ENCODE data around the gene PKD1. TPM values are rescaled to one million over a fixed set of nuclear protein-coding genes. Genes with fewer than 3 reads are reported as not detected.

Gene PKD1
- total RNA-seq, 1 experiment from 2014 or later: 102 TPM

DNA sequence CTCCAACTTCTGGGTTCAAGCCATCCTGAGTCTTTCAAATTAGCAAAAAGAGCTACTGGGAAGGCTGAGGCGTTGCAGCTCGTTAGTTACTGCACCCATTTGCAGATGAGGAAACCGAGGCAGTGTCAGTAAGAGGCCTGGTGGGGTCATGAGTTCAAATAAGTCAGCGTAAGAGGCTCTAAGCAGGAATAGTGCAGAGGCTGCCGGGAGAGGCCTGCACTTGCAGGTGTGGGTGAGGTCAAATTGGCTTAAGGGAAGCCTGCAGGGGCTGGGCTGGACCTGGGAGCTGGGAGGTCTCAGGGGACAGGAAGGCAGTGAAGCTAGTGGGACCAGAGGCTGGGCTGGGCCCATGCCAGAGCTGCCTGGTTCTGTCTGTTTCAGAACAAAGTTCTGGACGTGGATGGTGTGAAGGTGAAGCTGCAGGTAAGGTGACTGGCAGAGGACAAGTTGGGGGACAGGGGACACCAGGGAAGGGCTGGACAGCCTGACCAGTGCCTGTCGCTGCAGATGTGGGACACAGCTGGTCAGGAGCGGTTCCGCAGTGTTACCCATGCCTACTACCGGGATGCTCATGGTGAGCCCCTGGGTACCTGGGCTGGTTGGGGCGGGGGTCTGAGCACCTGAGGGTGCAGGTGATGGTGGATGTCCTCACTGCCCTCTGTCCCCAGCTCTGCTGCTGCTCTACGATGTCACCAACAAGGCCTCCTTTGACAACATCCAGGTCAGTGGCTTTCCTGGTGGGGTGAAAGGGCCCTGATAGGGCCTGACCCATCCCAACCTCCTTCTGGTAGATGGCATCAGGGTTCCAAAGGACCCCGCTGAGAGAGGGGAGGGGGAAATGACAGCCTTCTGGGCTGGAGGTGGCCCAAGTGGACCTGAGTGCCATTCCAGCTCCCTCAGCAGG, 15.7 kb upstream of the PKD1 start (continued):
- TF ChIP-seq, protein P1, sequence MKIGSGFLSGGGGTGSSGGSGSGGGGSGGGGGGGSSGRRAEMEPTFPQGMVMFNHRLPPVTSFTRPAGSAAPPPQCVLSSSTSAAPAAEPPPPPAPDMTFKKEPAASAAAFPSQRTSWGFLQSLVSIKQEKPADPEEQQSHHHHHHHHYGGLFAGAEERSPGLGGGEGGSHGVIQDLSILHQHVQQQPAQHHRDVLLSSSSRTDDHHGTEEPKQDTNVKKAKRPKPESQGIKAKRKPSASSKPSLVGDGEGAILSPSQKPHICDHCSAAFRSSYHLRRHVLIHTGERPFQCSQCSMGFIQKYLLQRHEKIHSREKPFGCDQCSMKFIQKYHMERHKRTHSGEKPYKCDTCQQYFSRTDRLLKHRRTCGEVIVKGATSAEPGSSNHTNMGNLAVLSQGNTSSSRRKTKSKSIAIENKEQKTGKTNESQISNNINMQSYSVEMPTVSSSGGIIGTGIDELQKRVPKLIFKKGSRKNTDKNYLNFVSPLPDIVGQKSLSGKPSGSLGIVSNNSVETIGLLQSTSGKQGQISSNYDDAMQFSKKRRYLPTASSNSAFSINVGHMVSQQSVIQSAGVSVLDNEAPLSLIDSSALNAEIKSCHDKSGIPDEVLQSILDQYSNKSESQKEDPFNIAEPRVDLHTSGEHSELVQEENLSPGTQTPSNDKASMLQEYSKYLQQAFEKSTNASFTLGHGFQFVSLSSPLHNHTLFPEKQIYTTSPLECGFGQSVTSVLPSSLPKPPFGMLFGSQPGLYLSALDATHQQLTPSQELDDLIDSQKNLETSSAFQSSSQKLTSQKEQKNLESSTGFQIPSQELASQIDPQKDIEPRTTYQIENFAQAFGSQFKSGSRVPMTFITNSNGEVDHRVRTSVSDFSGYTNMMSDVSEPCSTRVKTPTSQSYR (CRISPR knock-in tag; IDR thresholded peaks at IDR 0.05): no peak
- TF ChIP-seq FOXP1 (CRISPR knock-in tag; IDR thresholded peaks at IDR 0.05; ENCODE audit: borderline replicate concordance): 0 out of 2 replicates have a peak, but pooled peaks have one; percentile 40
- TF ChIP-seq, protein P2, sequence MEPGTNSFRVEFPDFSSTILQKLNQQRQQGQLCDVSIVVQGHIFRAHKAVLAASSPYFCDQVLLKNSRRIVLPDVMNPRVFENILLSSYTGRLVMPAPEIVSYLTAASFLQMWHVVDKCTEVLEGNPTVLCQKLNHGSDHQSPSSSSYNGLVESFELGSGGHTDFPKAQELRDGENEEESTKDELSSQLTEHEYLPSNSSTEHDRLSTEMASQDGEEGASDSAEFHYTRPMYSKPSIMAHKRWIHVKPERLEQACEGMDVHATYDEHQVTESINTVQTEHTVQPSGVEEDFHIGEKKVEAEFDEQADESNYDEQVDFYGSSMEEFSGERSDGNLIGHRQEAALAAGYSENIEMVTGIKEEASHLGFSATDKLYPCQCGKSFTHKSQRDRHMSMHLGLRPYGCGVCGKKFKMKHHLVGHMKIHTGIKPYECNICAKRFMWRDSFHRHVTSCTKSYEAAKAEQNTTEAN (CRISPR knock-in tag; IDR thresholded peaks at IDR 0.05): no peak
- 0 out of 2 replicates have a peak, but pooled peaks have one; percentile 14 for TF ChIP-seq JUN (CRISPR knock-in tag; IDR thresholded peaks at IDR 0.05)
- TF ChIP-seq NFATC4 (CRISPR knock-in tag; IDR thresholded peaks at IDR 0.05): peak; percentile 73
- no peak for TF ChIP-seq ZNF396 (CRISPR knock-in tag; IDR thresholded peaks at IDR 0.05; ENCODE audit: borderline replicate concordance)
- TF ChIP-seq, protein P3, sequence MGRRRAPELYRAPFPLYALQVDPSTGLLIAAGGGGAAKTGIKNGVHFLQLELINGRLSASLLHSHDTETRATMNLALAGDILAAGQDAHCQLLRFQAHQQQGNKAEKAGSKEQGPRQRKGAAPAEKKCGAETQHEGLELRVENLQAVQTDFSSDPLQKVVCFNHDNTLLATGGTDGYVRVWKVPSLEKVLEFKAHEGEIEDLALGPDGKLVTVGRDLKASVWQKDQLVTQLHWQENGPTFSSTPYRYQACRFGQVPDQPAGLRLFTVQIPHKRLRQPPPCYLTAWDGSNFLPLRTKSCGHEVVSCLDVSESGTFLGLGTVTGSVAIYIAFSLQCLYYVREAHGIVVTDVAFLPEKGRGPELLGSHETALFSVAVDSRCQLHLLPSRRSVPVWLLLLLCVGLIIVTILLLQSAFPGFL (CRISPR knock-in tag; IDR thresholded peaks at IDR 0.05; ENCODE audit: borderline replicate concordance): peak; percentile 49; the same call in 1 of the 2 replicates
- TF ChIP-seq ELF4 (CRISPR knock-in tag; IDR thresholded peaks at IDR 0.05; ENCODE audit: low read depth): no peak
- no peak for TF ChIP-seq ZBTB21 (CRISPR knock-in tag; IDR thresholded peaks at IDR 0.05; ENCODE audit: borderline replicate concordance)
- TF ChIP-seq, protein P4, sequence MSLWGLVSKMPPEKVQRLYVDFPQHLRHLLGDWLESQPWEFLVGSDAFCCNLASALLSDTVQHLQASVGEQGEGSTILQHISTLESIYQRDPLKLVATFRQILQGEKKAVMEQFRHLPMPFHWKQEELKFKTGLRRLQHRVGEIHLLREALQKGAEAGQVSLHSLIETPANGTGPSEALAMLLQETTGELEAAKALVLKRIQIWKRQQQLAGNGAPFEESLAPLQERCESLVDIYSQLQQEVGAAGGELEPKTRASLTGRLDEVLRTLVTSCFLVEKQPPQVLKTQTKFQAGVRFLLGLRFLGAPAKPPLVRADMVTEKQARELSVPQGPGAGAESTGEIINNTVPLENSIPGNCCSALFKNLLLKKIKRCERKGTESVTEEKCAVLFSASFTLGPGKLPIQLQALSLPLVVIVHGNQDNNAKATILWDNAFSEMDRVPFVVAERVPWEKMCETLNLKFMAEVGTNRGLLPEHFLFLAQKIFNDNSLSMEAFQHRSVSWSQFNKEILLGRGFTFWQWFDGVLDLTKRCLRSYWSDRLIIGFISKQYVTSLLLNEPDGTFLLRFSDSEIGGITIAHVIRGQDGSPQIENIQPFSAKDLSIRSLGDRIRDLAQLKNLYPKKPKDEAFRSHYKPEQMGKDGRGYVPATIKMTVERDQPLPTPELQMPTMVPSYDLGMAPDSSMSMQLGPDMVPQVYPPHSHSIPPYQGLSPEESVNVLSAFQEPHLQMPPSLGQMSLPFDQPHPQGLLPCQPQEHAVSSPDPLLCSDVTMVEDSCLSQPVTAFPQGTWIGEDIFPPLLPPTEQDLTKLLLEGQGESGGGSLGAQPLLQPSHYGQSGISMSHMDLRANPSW (CRISPR knock-in tag; conservative IDR thresholded peaks at IDR 0.05; ENCODE audit: low read depth): no peak

DNA sequence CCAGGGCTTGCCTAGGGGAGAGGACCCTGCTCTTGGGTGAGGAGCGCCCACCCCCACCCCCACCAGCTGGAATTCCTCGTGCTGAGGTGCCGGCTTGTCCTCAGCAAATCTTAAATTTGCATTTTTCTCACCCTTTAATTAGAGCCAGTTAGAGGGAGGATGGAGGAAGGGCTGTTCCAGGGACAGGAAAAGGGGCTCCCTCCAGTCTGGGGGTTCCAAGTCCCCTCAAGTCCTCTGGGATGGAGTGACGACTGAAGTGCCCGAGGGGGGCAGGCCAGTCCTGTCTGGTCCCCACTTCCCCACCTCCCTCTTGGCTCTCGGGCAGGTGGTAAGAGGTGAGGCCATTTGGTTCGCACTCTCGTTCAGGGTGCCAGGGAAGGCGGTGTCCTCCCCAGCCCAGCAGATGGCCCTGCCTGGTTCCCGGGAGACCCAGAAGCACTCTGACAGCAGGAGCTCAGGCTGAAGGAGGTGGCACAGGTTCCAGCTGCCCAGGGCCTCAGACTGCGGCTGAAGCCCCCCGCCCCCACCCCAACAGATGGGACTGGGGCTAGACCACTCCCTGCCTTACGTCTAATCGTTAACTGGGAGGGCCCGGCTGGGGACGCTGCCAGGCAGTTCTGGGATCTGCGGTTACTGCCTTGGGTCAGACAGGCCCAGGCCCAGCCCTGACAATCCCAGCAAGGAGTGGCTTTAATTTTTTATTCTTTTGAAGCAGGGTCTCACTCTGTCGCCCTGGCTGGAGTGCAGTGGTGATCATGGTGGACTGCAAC, 14.9 kb upstream of the PKD1 start:
- H3K27me3 Mint-ChIP-seq (ENCODE audit: low read depth): peaks cover 17% of the 10 kb centered on the region
- peak overlapping the region; percentile 58 for H3K27ac Mint-ChIP-seq
- DNase-seq (ENCODE audit: low spot score): peak; percentile 65
- H3K9me3 Mint-ChIP-seq: no peaks in the 10 kb centered on the region
- H3K4me3 Mint-ChIP-seq: peak overlapping the region; percentile 97
- H3K36me3 Mint-ChIP-seq: peaks cover 35% of the 10 kb centered on the region
- peaks cover 31% of the 10 kb centered on the region for H3K4me1 Mint-ChIP-seq
- CTCF ChIA-PET: interaction anchor here (0.8 to 5.7 kb wide), 6 partner anchors 10 to 147 kb away, joined by 3 to 43 read pairs (median 4); partner anchors contain the start of genes PGP and PKD1
- POLR2A ChIA-PET: interaction anchor here (0.6 to 1.8 kb wide), 6 partner anchors 8 to 860 kb away, joined by 3 to 7 read pairs (median 4); partner anchors contain the start of gene RPS2
- ATAC-seq: peak; percentile 17
- TF ChIP-seq ETV6 (CRISPR knock-in tag; IDR thresholded peaks at IDR 0.05): peak; percentile 54
- TF ChIP-seq HMGA2 (CRISPR knock-in tag; IDR thresholded peaks at IDR 0.05): no peak
- TF ChIP-seq NFYB (CRISPR knock-in tag; conservative IDR thresholded peaks at IDR 0.05; ENCODE audit: low read depth): no peak
- TF ChIP-seq, protein P5, sequence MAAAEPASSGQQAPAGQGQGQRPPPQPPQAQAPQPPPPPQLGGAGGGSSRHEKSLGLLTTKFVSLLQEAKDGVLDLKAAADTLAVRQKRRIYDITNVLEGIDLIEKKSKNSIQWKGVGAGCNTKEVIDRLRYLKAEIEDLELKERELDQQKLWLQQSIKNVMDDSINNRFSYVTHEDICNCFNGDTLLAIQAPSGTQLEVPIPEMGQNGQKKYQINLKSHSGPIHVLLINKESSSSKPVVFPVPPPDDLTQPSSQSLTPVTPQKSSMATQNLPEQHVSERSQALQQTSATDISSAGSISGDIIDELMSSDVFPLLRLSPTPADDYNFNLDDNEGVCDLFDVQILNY (CRISPR knock-in tag; IDR thresholded peaks at IDR 0.05): no peak
- TF ChIP-seq, protein P6, sequence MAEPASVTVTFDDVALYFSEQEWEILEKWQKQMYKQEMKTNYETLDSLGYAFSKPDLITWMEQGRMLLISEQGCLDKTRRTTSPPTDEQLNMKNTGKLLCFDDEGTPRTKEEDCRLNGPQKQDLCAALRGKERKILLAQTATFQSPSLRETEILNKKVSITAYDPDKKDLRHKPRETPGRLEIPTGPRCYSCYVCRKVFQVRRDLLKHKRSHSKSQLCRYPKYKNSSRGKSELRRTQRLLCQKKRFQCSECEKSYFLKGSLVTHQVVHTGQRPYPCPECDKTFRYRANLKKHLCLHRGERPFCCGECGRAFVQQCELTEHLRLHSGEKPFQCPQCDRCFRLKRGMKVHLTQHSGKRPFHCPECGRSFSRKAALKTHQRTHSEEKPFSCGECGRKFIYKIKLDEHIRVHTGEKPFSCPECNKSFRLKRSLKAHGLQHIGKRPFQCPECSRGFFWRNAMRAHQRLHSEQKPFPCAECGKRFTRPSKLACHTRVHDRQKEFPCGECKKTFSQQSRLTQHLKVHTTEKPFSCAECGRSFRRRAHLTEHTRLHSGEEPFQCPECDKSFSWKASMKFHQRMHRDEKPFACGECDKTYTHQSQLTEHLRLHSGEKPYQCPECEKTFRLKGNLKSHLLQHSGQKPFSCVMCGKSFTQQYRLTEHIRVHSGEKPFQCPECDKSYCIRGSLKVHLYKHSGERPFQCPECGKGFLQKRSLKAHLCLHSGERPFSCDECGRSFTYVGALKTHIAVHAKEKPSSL (CRISPR knock-in tag; conservative IDR thresholded peaks at IDR 0.05): peak; percentile 66; the same call in 1 of the 2 replicates
- TF ChIP-seq, protein P7, sequence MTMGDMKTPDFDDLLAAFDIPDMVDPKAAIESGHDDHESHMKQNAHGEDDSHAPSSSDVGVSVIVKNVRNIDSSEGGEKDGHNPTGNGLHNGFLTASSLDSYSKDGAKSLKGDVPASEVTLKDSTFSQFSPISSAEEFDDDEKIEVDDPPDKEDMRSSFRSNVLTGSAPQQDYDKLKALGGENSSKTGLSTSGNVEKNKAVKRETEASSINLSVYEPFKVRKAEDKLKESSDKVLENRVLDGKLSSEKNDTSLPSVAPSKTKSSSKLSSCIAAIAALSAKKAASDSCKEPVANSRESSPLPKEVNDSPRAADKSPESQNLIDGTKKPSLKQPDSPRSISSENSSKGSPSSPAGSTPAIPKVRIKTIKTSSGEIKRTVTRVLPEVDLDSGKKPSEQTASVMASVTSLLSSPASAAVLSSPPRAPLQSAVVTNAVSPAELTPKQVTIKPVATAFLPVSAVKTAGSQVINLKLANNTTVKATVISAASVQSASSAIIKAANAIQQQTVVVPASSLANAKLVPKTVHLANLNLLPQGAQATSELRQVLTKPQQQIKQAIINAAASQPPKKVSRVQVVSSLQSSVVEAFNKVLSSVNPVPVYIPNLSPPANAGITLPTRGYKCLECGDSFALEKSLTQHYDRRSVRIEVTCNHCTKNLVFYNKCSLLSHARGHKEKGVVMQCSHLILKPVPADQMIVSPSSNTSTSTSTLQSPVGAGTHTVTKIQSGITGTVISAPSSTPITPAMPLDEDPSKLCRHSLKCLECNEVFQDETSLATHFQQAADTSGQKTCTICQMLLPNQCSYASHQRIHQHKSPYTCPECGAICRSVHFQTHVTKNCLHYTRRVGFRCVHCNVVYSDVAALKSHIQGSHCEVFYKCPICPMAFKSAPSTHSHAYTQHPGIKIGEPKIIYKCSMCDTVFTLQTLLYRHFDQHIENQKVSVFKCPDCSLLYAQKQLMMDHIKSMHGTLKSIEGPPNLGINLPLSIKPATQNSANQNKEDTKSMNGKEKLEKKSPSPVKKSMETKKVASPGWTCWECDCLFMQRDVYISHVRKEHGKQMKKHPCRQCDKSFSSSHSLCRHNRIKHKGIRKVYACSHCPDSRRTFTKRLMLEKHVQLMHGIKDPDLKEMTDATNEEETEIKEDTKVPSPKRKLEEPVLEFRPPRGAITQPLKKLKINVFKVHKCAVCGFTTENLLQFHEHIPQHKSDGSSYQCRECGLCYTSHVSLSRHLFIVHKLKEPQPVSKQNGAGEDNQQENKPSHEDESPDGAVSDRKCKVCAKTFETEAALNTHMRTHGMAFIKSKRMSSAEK (CRISPR knock-in tag; IDR thresholded peaks at IDR 0.05; ENCODE audit: borderline replicate concordance): no peak; the same call in 1 of the 2 replicates
